ENCODE data around the gene SEPTIN10. TPM values are rescaled to one million over a fixed set of nuclear protein-coding genes. Genes with fewer than 3 reads are reported as not detected.

Gene SEPTIN10
- total RNA-seq, 3 donors from 2014 or later: 93.5 to 116 (median 100) TPM

DNA sequence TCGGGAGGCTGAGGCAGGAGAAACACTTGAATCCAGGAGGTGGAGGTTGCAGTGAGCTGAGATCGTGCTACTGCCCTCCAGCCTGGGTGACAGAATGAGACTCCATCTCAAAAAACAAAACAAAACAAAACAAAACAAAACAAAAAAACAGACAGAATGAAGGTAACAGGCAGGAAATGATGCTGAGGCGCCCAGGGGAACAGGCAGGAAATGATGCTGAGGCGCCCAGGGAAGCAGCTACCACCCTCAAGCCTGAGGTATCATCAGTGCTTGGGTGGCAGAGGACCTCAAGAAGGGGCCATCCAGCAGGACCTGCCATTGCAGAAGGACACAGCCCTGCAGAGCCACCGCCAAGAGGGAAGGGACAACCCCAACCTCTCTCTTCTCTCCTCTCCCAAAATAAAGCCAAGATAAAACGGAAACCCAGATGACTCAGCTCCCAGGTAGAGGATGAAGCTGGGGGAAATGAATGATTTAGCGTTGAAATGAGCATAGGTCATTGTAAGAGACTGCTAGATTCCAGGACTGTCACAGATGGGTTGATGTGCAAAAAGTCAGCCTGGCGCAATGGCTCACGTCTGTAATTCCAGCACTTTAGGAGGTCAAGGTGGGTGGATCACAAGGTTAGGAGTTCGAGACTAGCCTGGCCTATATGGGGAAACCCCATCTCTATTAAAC is 19.7 kb upstream of the SEPTIN10 start:
- no peak overlapping the region for H3K27ac ChIP-seq
- H3K36me3 ChIP-seq: no peaks in the 10 kb centered on the region
- no peaks in the 10 kb centered on the region for H3K9me3 ChIP-seq
- intact Hi-C loops (cut with DNase I; ENCODE audit: low total_unique reads): no loop called here
- H3K4me3 ChIP-seq: no peak overlapping the region
- no peaks in the 10 kb centered on the region for H3K27me3 ChIP-seq
- no peaks in the 10 kb centered on the region for H3K4me1 ChIP-seq
- TF ChIP-seq, protein P1, sequence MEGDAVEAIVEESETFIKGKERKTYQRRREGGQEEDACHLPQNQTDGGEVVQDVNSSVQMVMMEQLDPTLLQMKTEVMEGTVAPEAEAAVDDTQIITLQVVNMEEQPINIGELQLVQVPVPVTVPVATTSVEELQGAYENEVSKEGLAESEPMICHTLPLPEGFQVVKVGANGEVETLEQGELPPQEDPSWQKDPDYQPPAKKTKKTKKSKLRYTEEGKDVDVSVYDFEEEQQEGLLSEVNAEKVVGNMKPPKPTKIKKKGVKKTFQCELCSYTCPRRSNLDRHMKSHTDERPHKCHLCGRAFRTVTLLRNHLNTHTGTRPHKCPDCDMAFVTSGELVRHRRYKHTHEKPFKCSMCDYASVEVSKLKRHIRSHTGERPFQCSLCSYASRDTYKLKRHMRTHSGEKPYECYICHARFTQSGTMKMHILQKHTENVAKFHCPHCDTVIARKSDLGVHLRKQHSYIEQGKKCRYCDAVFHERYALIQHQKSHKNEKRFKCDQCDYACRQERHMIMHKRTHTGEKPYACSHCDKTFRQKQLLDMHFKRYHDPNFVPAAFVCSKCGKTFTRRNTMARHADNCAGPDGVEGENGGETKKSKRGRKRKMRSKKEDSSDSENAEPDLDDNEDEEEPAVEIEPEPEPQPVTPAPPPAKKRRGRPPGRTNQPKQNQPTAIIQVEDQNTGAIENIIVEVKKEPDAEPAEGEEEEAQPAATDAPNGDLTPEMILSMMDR (IDR thresholded peaks at IDR 0.05): no peak
- TF ChIP-seq POLR2A (IDR thresholded peaks at IDR 0.05) (no peak), POLR2AphosphoS5 (IDR thresholded peaks at IDR 0.05) (no peak)
- DNase-seq (ENCODE audit: low spot score in 2 of 2): no peak

DNA sequence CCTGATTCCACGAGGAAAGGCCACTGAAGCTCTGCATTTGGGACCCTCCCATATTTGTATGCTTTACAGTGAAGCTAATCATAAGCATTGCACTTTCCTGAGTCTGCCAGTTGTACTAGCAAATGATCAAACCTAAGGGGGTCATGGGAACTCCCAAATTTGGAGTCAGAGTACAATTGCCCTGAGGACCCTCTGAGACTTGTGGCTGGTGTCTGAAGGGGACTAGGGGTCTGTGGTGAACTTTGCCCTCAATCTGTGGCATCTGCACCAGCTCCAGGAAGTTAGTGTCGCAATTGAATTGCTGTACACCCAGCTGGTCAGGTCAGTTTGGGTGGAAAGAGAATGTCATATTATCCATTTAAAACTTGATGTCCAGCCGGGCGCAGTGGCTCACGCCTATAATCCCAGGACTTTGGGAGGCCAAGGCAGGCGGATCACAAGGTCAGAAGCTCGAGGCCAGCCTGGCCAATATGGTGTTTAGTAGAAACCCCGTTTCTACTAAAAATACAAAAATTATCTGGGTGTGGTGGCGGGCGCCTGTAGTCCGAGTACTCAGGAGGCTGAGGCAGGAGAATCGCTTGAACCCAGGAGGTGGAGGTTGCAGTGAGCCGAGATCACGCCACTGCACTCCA is 18.5 kb upstream of the SEPTIN10 start:
- H3K4me1 ChIP-seq: no peaks in the 10 kb centered on the region
- H3K4me3 ChIP-seq: no peak overlapping the region
- H3K27me3 ChIP-seq: no peaks in the 10 kb centered on the region
- intact Hi-C loops (cut with DNase I; ENCODE audit: low total_unique reads): no loop called here
- H3K27ac ChIP-seq: no peak overlapping the region
- DNase-seq (ENCODE audit: low spot score in 2 of 2): no peak
- TF ChIP-seq POLR2AphosphoS5 (IDR thresholded peaks at IDR 0.05): no peak
- TF ChIP-seq, protein P1 (IDR thresholded peaks at IDR 0.05): no peak
- no peak for TF ChIP-seq POLR2A (IDR thresholded peaks at IDR 0.05)
- H3K9me3 ChIP-seq: no peaks in the 10 kb centered on the region
- H3K36me3 ChIP-seq: no peaks in the 10 kb centered on the region

DNA sequence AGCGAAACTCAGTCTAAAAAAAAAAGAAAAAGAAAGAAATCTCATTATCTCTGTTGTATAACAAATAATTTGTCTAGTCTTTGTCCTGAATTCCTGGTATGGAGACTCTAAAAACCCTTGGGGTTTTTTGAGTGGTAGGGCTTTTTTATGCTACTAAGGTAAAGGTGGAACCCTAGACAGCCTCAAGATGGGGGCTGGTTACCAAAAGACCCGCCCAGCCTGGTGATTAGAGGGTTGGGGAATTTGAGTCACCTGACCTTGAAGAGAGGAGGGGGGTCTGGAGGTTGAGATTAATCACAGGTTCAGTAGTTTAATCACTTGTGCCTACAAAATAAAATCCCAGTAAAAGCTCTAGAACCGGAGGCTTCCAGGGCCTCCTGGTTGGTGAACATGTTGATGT is 18.0 kb upstream of the SEPTIN10 start:
- no peaks in the 10 kb centered on the region for H3K4me1 ChIP-seq
- H3K27ac ChIP-seq: no peak overlapping the region
- DNase-seq (ENCODE audit: low spot score in 2 of 2): no peak
- H3K36me3 ChIP-seq: no peaks in the 10 kb centered on the region
- intact Hi-C loops (cut with DNase I; ENCODE audit: low total_unique reads): no loop called here
- H3K27me3 ChIP-seq: no peaks in the 10 kb centered on the region
- TF ChIP-seq POLR2A (IDR thresholded peaks at IDR 0.05) (no peak), POLR2AphosphoS5 (IDR thresholded peaks at IDR 0.05) (no peak)
- TF ChIP-seq, protein P1 (IDR thresholded peaks at IDR 0.05): no peak
- H3K9me3 ChIP-seq: no peaks in the 10 kb centered on the region
- no peak overlapping the region for H3K4me3 ChIP-seq

DNA sequence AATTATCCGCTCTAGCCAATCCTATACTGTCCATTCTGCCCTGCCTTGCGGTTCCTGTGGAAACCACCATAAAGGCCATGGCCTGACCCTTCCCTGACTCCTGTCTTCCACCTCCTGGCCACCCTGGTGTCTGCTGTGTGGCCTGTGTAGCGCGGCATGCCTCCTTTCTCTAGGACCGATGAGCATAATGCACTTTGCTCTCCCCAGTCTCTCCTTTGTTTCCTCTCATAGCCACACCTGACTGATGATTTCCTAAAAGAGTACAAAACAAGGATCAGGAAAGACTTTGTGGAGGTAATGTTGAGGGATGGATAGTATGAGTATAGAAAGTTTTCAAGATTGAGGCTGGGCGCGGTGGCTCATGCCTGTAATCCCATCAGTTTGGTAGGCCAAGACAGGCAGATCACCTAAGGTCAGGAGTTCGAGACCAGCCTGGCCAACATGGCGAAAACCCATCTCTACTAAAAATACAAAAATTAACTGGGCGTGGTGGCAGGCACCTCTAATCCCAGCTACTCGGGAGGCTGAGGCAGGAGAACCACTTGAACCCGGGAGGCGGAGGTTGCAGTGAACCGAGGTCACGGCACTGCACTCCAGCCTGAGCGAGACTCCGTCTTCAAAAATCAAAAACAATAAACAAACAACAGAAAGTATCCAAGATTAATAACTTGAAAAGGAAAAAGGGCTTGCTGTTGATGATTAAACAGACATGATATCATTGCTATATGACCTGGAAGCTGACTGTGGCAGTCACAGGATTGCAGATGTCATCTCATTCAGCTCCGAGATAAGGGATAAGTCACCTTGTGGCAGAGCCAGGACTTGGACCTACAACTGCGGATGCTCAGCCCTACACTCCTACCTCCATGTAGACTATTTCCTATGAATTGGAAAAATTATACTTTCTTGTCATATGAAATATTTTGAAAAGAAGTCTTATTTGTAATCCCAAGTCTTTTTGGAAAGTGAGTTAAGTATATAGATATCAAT is 17.0 kb upstream of the SEPTIN10 start:
- H3K9me3 ChIP-seq: no peaks in the 10 kb centered on the region
- H3K27me3 ChIP-seq: no peaks in the 10 kb centered on the region
- TF ChIP-seq, protein P1 (IDR thresholded peaks at IDR 0.05): no peak
- TF ChIP-seq POLR2A (IDR thresholded peaks at IDR 0.05) (no peak), POLR2AphosphoS5 (IDR thresholded peaks at IDR 0.05) (no peak)
- H3K4me3 ChIP-seq: no peak overlapping the region
- no peaks in the 10 kb centered on the region for H3K4me1 ChIP-seq
- H3K36me3 ChIP-seq: no peaks in the 10 kb centered on the region
- intact Hi-C loops (cut with DNase I; ENCODE audit: low total_unique reads): no loop called here
- H3K27ac ChIP-seq: peak overlapping the region in 1 of 2 donors; percentile 26
- no peak for DNase-seq (ENCODE audit: low spot score in 2 of 2)
